Lower lobe of right lung (tissue), 2 donors: ENCODE results near the gene AUNIP. TPM values are rescaled to one million over a fixed set of nuclear protein-coding genes. Genes with fewer than 3 reads are reported as not detected.

Experiments
- ATAC-seq, 2 donors: fragments of 200-7000 bp; cut with Tn5 transposase; one replicate each; pipeline ENCODE4 v1.9.1; 2020 to 2022; ENCODE audit warnings: mild to moderate bottlenecking in 2 of 2, moderate library complexity in 2 of 2
- DNase-seq: peaks from one replicate; pipeline ENCODE4 v3.0.0-alpha.2; 2020
- H3K27ac ChIP-seq: fragments of 200-600 bp; one replicate; pipeline ENCODE4 v1.8.0; 2022
- H3K27me3 ChIP-seq: fragments of 200-600 bp; one replicate; pipeline ENCODE4 v1.8.0; 2022; ENCODE audit warnings: low read depth
- H3K36me3 ChIP-seq: fragments of 200-600 bp; one replicate; pipeline ENCODE4 v1.8.0; 2022; ENCODE audit warnings: mild to moderate bottlenecking
- H3K4me1 ChIP-seq: fragments of 200-600 bp; one replicate; pipeline ENCODE4 v1.8.0; 2022
- H3K4me3 ChIP-seq: fragments of 200-600 bp; one replicate; pipeline ENCODE4 v1.8.0; 2022; ENCODE audit warnings: mild to moderate bottlenecking
- H3K9me3 ChIP-seq: fragments of 200-600 bp; one replicate; pipeline ENCODE4 v1.8.0; 2022
- CTCF ChIP-seq: fragments of 200-600 bp; IDR thresholded peaks from one replicate; pipeline ENCODE4 v1.8.0; 2022; ENCODE audit warnings: antibody characterized with exemption, mild to moderate bottlenecking
- intact Hi-C: fragments of 100-400 bp; cut with DNase I; formaldehyde crosslinking; loops from one replicate; pipeline ENCODE4 v1.11.0; 2022
- total RNA-seq: library from RNA; stranded (reverse); fragmentation: NEBNext Ultra II Directional; extraction: Animal tissue kit (Norgen Biotek cat#: 25700); gene quantifications from one replicate; pipeline ENCODE4 v1.2.1, GENCODE V29; 2021
- donor health status: DM: no; HTN: yes; CAD: no; lungs with severe emphysema.

Gene AUNIP
- total RNA-seq, 1 donor from 2014 or later: not detected

GRCh38 chr1:25804244-25804963 lies 54.9 kb downstream of the AUNIP start:
- Histone ChIP-seq H3K4me1 (peaks cover 87% of the 10 kb centered on the region), H3K27ac (no peak overlapping the region), H3K4me3 (no peak overlapping the region), H3K27me3 (no peaks in the 10 kb centered on the region), H3K9me3 (no peaks in the 10 kb centered on the region), H3K36me3 (peaks cover 43% of the 10 kb centered on the region)
- no peak for ATAC-seq
- intact Hi-C loops: no loop called here
- no peak for DNase-seq
- TF ChIP-seq CTCF: no peak

GRCh38 chr1:25803368-25803767 lies 55.9 kb downstream of the AUNIP start:
- DNase-seq (no peak), ATAC-seq (no peak)
- Histone ChIP-seq H3K4me3 (no peak overlapping the region), H3K27ac (no peak overlapping the region), H3K4me1 (peaks cover 92% of the 10 kb centered on the region), H3K36me3 (peaks cover 33% of the 10 kb centered on the region), H3K27me3 (no peaks in the 10 kb centered on the region), H3K9me3 (no peaks in the 10 kb centered on the region)
- TF ChIP-seq CTCF: no peak
- intact Hi-C loops: no loop called here

- Histone ChIP-seq H3K27ac (no peak overlapping the region), H3K36me3 (peaks cover 28% of the 10 kb centered on the region), H3K4me3 (no peak overlapping the region), H3K4me1 (peaks cover 90% of the 10 kb centered on the region), H3K9me3 (no peaks in the 10 kb centered on the region), H3K27me3 (no peaks in the 10 kb centered on the region)
- DNase-seq (no peak), ATAC-seq (no peak)
- no peak for TF ChIP-seq CTCF
- intact Hi-C loops: no loop called here
These were observed 56.3 kb downstream of the AUNIP start for GRCh38 chr1:25802915-25803314.

GRCh38 chr1:25800703-25801377 lies 58.4 kb downstream of the AUNIP start:
- DNase-seq: no peak
- Histone ChIP-seq H3K27me3 (no peaks in the 10 kb centered on the region), H3K27ac (peak overlapping the region; percentile 60), H3K4me3 (peak overlapping the region; percentile 62), H3K36me3 (peaks cover 11% of the 10 kb centered on the region), H3K9me3 (no peaks in the 10 kb centered on the region), H3K4me1 (peaks cover 87% of the 10 kb centered on the region)
- intact Hi-C loops: no loop called here
- ATAC-seq: no peak
- no peak for TF ChIP-seq CTCF

- peak; percentile 86 for DNase-seq
These were observed 59.1 kb downstream of the AUNIP start, which contains the start of gene SELENON for GRCh38 chr1:25799935-25800702. TSS of gene SELENON (plus strand) at chr1:25800193. CDS start at chr1:25800231, 38 bp downstream.

More at GRCh38 chr1:25799935-25800702, 59.1 kb downstream of the AUNIP start, which contains the start of gene SELENON:
- H3K27ac ChIP-seq: peak within 1 kb of the TSS; percentile 85
- peak; percentile 70 for ATAC-seq
- peaks cover 4% of the 10 kb centered on the region for H3K36me3 ChIP-seq
- intact Hi-C loops: loop anchor here (10.0 kb wide), 1 partner anchor 185 kb away; the partner anchor contains the start of gene MAN1C1
- no peak for TF ChIP-seq CTCF
- peaks cover 80% of the 10 kb centered on the region for H3K4me1 ChIP-seq
- no peaks in the 10 kb centered on the region for H3K9me3 ChIP-seq
- H3K4me3 ChIP-seq: peak within 1 kb of the TSS; percentile 62
- H3K27me3 ChIP-seq: no peaks in the 10 kb centered on the region
